DOHH2 (cell line): ENCODE measurements around the gene SCFD2.

Experiments used
- CTCF ChIP-seq: fragments of 200-600 bp; sonication (generic); IDR thresholded peaks from one replicate; pipeline ENCODE4 v1.5.1; 2014; ENCODE audit warnings: antibody characterized with exemption, mild to moderate bottlenecking, low read depth, low read length; ENCODE audit not compliant: poor library complexity, severe bottlenecking
- EZH2phosphoT487 ChIP-seq: fragments of 200-600 bp; sonication (generic); IDR thresholded peaks from 2 replicates; pipeline ENCODE4 v1.6.1; 2017; ENCODE audit warnings: borderline replicate concordance, mild to moderate bottlenecking, antibody characterized with exemption, low read length, moderate library complexity, mixed read lengths

GRCh38 chr4:52956691-52957090 is 409.2 kb downstream of the SCFD2 start:
- no peak for TF ChIP-seq CTCF
- no peak for TF ChIP-seq EZH2phosphoT487
